H1 (cell line): Measurements from ENCODE around the gene HCK. TPM values are rescaled to one million over a fixed set of nuclear protein-coding genes. Genes with fewer than 3 reads are reported as not detected.

Source experiments
- CTCF ChIA-PET: fragments of 300-600 bp; sonication (Branson Sonifier 250); formaldehyde crosslinking; loops from one replicate; lab custom pipeline; 2021; ENCODE audit not compliant: partially characterized antibody; lab: Charles Lee
- POLR2A ChIA-PET: fragments of 300-600 bp; sonication (Branson Sonifier 250); formaldehyde crosslinking; loops from one replicate; lab custom pipeline; 2021; ENCODE audit warnings: inconsistent platforms; ENCODE audit not compliant: partially characterized antibody; lab: Charles Lee
- DNase-seq, 2 experiments: peaks; one replicate each; pipeline versions ENCODE4 v3.0.0 to v3.0.0-alpha.2; 2010 to 2022; ENCODE audit warnings: low spot score in 2 of 2, low read depth in 1 of 2, mixed read lengths in 1 of 2
- FAIRE-seq: peaks from 2 replicates; lab custom pipeline; 2011; peaks lifted over from hg19 to GRCh38; lab: Jason Lieb, UNC
- H2AFZ ChIP-seq: 2 replicates; pipeline ENCODE4 v1.8.1; 2012; ENCODE audit warnings: low read length, inconsistent platforms
- H2AK5ac ChIP-seq: 2 replicates; pipeline ENCODE4 v1.6.1; 2013; ENCODE audit warnings: low read depth, low read length
- H2BK120ac ChIP-seq: replicated peaks from 2 replicates; pipeline ENCODE3; 2013; ENCODE audit warnings: low read depth, low read length, inconsistent platforms
- H2BK12ac ChIP-seq: 2 replicates; pipeline ENCODE4 v1.6.1; 2013; ENCODE audit warnings: low read depth, low read length
- H2BK15ac ChIP-seq: 2 replicates; pipeline ENCODE4 v1.6.1; 2013; ENCODE audit warnings: low read length
- H2BK20ac ChIP-seq: 2 replicates; pipeline ENCODE4 v1.6.1; 2013; ENCODE audit warnings: low read length
- H2BK5ac ChIP-seq: 2 replicates; pipeline ENCODE4 v1.6.1; 2013; ENCODE audit warnings: low read depth, low read length
- H3K14ac ChIP-seq: 2 replicates; pipeline ENCODE4 v1.6.1; 2013; ENCODE audit warnings: inconsistent platforms; ENCODE audit not compliant: insufficient read length
- H3K18ac ChIP-seq: 2 replicates; pipeline ENCODE4 v1.6.1; 2013; ENCODE audit warnings: low read length; ENCODE audit errors: extremely low read depth
- H3K23ac ChIP-seq: 2 replicates; pipeline ENCODE4 v1.6.1; 2013; ENCODE audit warnings: inconsistent platforms; ENCODE audit not compliant: insufficient read length
- H3K23me2 ChIP-seq: 2 replicates; pipeline ENCODE4 v1.6.1; 2013; ENCODE audit warnings: low read depth, low read length
- H3K27ac ChIP-seq: 2 replicates; pipeline ENCODE4 v1.6.1; 2011; ENCODE audit warnings: low read depth, low read length, inconsistent platforms
- H3K27me3 ChIP-seq, 4 experiments: replicated peaks in 1 of 4; 1 replicate in 1 of 4; 2 replicates in 3 of 4; pipeline versions ENCODE4 v1.6.1 to v1.8.1; 2011 to 2013; ENCODE audit warnings: low read length in 3 of 4, mild to moderate bottlenecking in 3 of 4, inconsistent platforms in 2 of 4, mixed read lengths in 2 of 4, moderate library complexity in 1 of 4; ENCODE audit not compliant: control insufficient read depth in 3 of 4, insufficient read depth in 3 of 4; ENCODE audit errors: extremely low read depth in 1 of 4
- H3K36me3 ChIP-seq, 4 experiments: 2 replicates each; pipeline versions ENCODE4 v1.6.1 to v1.8.1; 2011 to 2013; ENCODE audit warnings: mild to moderate bottlenecking in 4 of 4, low read length in 3 of 4, moderate library complexity in 2 of 4, control low read depth in 1 of 4, inconsistent platforms in 1 of 4; ENCODE audit not compliant: insufficient read depth in 4 of 4, control insufficient read depth in 2 of 4
- H3K4ac ChIP-seq: replicated peaks from 2 replicates; pipeline ENCODE3; 2013; ENCODE audit warnings: low read length, low read depth, mixed read lengths, inconsistent platforms; ENCODE audit not compliant: insufficient read length
- H3K4me1 ChIP-seq, 4 experiments: replicated peaks in 1 of 4; 1 replicate in 1 of 4; 2 replicates in 3 of 4; pipeline versions ENCODE4 v1.6.1 to v1.8.1; 2011 to 2013; ENCODE audit warnings: low read length in 3 of 4, inconsistent platforms in 2 of 4, mixed read lengths in 1 of 4; ENCODE audit not compliant: insufficient read depth in 4 of 4, control insufficient read depth in 3 of 4
- H3K4me2 ChIP-seq, 2 experiments: 2 replicates each; pipeline versions ENCODE4 v1.6.1 to v1.8.1; 2011 to 2013; ENCODE audit warnings: low read depth in 2 of 2, low read length in 2 of 2, control low read depth in 1 of 2, inconsistent platforms in 1 of 2, mild to moderate bottlenecking in 1 of 2; ENCODE audit not compliant: insufficient read depth in 1 of 2
- H3K4me3 ChIP-seq, 4 experiments: fragments of 200-600, 300-600 bp in 1 of 4; sonication (generic), shearing (Covaris generic), sonication (Bioruptor Twin) in 1 of 4; 2 replicates each; pipeline versions ENCODE4 v1.5.1 to v1.8.1; 2011 to 2016; ENCODE audit warnings: low read length in 4 of 4, low read depth in 3 of 4, control low read depth in 2 of 4, inconsistent platforms in 2 of 4, mild to moderate bottlenecking in 2 of 4, mixed read lengths in 1 of 4, moderate library complexity in 1 of 4; ENCODE audit not compliant: insufficient read depth in 2 of 4; ENCODE audit errors: extremely low read depth in 1 of 4
- H3K56ac ChIP-seq: replicated peaks from 2 replicates; pipeline ENCODE3; 2013; ENCODE audit warnings: low read depth, mild to moderate bottlenecking, mixed read lengths, low read length, inconsistent platforms; ENCODE audit not compliant: insufficient read length
- H3K79me1 ChIP-seq: 2 replicates; pipeline ENCODE4 v1.6.1; 2013; ENCODE audit warnings: low read depth, low read length, control low read depth
- H3K79me2 ChIP-seq, 2 experiments: 2 replicates each; pipeline versions ENCODE4 v1.6.1 to v1.8.1; 2012 to 2013; ENCODE audit warnings: low read length in 2 of 2, mild to moderate bottlenecking in 2 of 2, inconsistent platforms in 1 of 2; ENCODE audit not compliant: insufficient read depth in 2 of 2, control insufficient read depth in 1 of 2
- H3K9ac ChIP-seq, 4 experiments: replicated peaks in 1 of 4; 1 replicate in 1 of 4; 2 replicates in 3 of 4; pipeline versions ENCODE4 v1.6.1 to v1.8.1; 2011 to 2013; ENCODE audit warnings: low read depth in 3 of 4, low read length in 3 of 4, control low read depth in 2 of 4, mild to moderate bottlenecking in 2 of 4, moderate library complexity in 2 of 4, inconsistent platforms in 1 of 4; ENCODE audit errors: extremely low read depth in 1 of 4
- H3K9me3 ChIP-seq, 2 experiments: 2 replicates each; pipeline versions ENCODE4 v1.6.1 to v1.8.1; 2012 to 2013; ENCODE audit warnings: mild to moderate bottlenecking in 2 of 2, moderate library complexity in 2 of 2, control low read depth in 1 of 2, inconsistent platforms in 1 of 2, low read depth in 1 of 2, low read length in 1 of 2, mixed read lengths in 1 of 2; ENCODE audit not compliant: insufficient read depth in 2 of 2
- H4K20me1 ChIP-seq, 2 experiments: replicated peaks in 1 of 2; 2 replicates each; pipeline versions ENCODE3 to v1.8.1; 2011 to 2013; ENCODE audit warnings: inconsistent platforms in 2 of 2, low read length in 2 of 2, mild to moderate bottlenecking in 1 of 2; ENCODE audit not compliant: insufficient read depth in 2 of 2, control insufficient read depth in 1 of 2
- H4K5ac ChIP-seq: 2 replicates; pipeline ENCODE4 v1.6.1; 2013; ENCODE audit warnings: low read length, low read depth, mixed read lengths, inconsistent platforms; ENCODE audit not compliant: insufficient read length
- H4K8ac ChIP-seq: 2 replicates; pipeline ENCODE4 v1.8.0; 2013; ENCODE audit warnings: mild to moderate bottlenecking, moderate library complexity, low read length, inconsistent platforms; ENCODE audit not compliant: insufficient read depth; ENCODE audit errors: extremely low read depth
- H4K91ac ChIP-seq: replicated peaks from 2 replicates; pipeline ENCODE3; 2013; ENCODE audit warnings: low read length, mixed read lengths, inconsistent platforms; ENCODE audit not compliant: insufficient read length
- RNF2 ChIP-seq: fragments of 200-900, 300-1000 bp; sonication (generic); IDR thresholded peaks from 2 replicates; pipeline ENCODE4 v1.7.1; 2016; ENCODE audit warnings: borderline replicate concordance, low read depth, mild to moderate bottlenecking, antibody characterized with exemption, low read length; ENCODE audit not compliant: poor library complexity, severe bottlenecking; ENCODE audit errors: missing control alignments
- SIRT6 ChIP-seq: IDR thresholded peaks from one replicate; pipeline ENCODE4 v1.7.1; 2012; ENCODE audit warnings: low read length, inconsistent platforms
- TCF12 ChIP-seq: IDR thresholded peaks from 2 replicates; pipeline ENCODE4 v1.6.1; 2011; ENCODE audit warnings: low read depth, mild to moderate bottlenecking, low read length
- WGBS, 2 experiments: shearing (Covaris generic) in 1 of 2; methylation state at CpG; one replicate each; pipeline versions ENCODE4 v1.1.6 to v1.1.7; 2013 to 2015; ENCODE audit warnings: low lambda C conversion rate in 2 of 2, mixed read lengths in 2 of 2, inconsistent platforms in 1 of 2, low coverage in 1 of 2, missing lambda C conversion rate in 1 of 2; ENCODE audit not compliant: insufficient replicate concordance in 2 of 2, insufficient coverage in 1 of 2, insufficient read length in 1 of 2; ENCODE audit errors: extremely low coverage in 1 of 2, missing lambda C conversion rate in 1 of 2; 5-methylcytosine and 5-hydroxymethylcytosine counted together
- polyA plus RNA-seq, 7 experiments: library from polyadenylated mRNA; depleted of rRNA in 3 of 7; stranded (reverse) in 5 of 7; unstranded in 2 of 7; fragments of >200 nt in 5 of 7; fragments of 200-250 nt in 2 of 7; gene quantifications; 1 replicate in 5 of 7; 2 replicates in 1 of 7; 4 replicates in 1 of 7; pipeline versions ENCODE4 v1.2.1 to v1.2.3, GENCODE V29; 2011 to 2013; ENCODE audit warnings: missing spikeins in 2 of 7, mixed read lengths in 2 of 7
- total RNA-seq: library from RNA; stranded (reverse); fragmentation: NEBNext Ultra II Directional; extraction: Animal tissue kit (Norgen Biotek cat#: 25700); gene quantifications from 2 replicates; pipeline ENCODE4 v1.2.1, GENCODE V29; 2021

HCK gene
- total and polyA plus RNA-seq, 2 of the 8 experiments (the other 6 are each of a cell fraction or from before 2014, with no cell fraction given): 0.37 to 4.3 TPM

GRCh38 chr20:32029561-32029960, 22.5 kb upstream of the HCK start:
- H3K23me2 ChIP-seq: peaks cover 2% of the 10 kb centered on the region; the same call in 1 of the 2 replicates
- POLR2A ChIA-PET: interaction anchor here (1.1 kb wide), 2 partner anchors 10 to 69 kb away, joined by 3 to 8 read pairs; no protein-coding TSS in a partner anchor
- no peaks in the 10 kb centered on the region for H3K79me1 ChIP-seq
- no peak overlapping the region for H2AFZ ChIP-seq
- H4K5ac ChIP-seq: no peak overlapping the region
- no peak overlapping the region for H3K4ac ChIP-seq
- no peak overlapping the region for H3K18ac ChIP-seq
- no peak overlapping the region for H3K9ac ChIP-seq
- no peak overlapping the region for H4K8ac ChIP-seq
- no peak overlapping the region for H2BK120ac ChIP-seq
- no peaks in the 10 kb centered on the region for H3K79me2 ChIP-seq
- FAIRE-seq (no peak), DNase-seq (no peak)
- no peak overlapping the region for H2AK5ac ChIP-seq
- 89% methylated on average over 11 of the region's 11 CpGs; no CpG with 5 or more reads in 1 of the 2 experiments for WGBS, 2 experiments
- H2BK20ac ChIP-seq: no peak overlapping the region
- H3K9me3 ChIP-seq: no peaks in the 10 kb centered on the region
- no peak overlapping the region for H3K56ac ChIP-seq
- no peak overlapping the region for H3K14ac ChIP-seq
- CTCF ChIA-PET: interaction anchor here (0.5 to 10.4 kb wide), 21 partner anchors 8 to 206 kb away, joined by 3 to 176 read pairs (median 16); partner anchors contain the start of genes FOXS1 and PDRG1
- no peak overlapping the region for H3K27ac ChIP-seq
- H3K23ac ChIP-seq: no peak overlapping the region
- H4K20me1 ChIP-seq: peaks cover 0 to 2% of the 10 kb centered on the region in 2 experiments
- H2BK12ac ChIP-seq: no peak overlapping the region
- H3K4me1 ChIP-seq: peaks cover 0 to 9% (median 5%) of the 10 kb centered on the region in 4 experiments; a peak in 6 of 7 replicates
- H4K91ac ChIP-seq: no peak overlapping the region
- H2BK5ac ChIP-seq: no peak overlapping the region
- no peak overlapping the region for H3K4me3 ChIP-seq
- H3K4me2 ChIP-seq: no peak overlapping the region
- no peak overlapping the region for H2BK15ac ChIP-seq
- no peaks in the 10 kb centered on the region for H3K36me3 ChIP-seq
- H3K27me3 ChIP-seq: peaks cover 0 to 6% (median 0%) of the 10 kb centered on the region in 4 experiments; a peak in 2 of 7 replicates
- TF ChIP-seq TCF12: no peak
- no peak for TF ChIP-seq RNF2
- no peak for TF ChIP-seq SIRT6
